Measurements from ENCODE around the gene CENPM.

Gene CENPM

GRCh38 chr22:41922328-41922727 is 24.6 kb downstream of the CENPM start:
- H3K4me3 ChIP-seq (ENCODE audit: low read length, poor library complexity, severe bottlenecking) = no peak overlapping the region
- no peak for TF ChIP-seq EZH2phosphoT487 (IDR thresholded peaks at IDR 0.05; ENCODE audit: borderline replicate concordance)
- TF ChIP-seq, protein P1, sequence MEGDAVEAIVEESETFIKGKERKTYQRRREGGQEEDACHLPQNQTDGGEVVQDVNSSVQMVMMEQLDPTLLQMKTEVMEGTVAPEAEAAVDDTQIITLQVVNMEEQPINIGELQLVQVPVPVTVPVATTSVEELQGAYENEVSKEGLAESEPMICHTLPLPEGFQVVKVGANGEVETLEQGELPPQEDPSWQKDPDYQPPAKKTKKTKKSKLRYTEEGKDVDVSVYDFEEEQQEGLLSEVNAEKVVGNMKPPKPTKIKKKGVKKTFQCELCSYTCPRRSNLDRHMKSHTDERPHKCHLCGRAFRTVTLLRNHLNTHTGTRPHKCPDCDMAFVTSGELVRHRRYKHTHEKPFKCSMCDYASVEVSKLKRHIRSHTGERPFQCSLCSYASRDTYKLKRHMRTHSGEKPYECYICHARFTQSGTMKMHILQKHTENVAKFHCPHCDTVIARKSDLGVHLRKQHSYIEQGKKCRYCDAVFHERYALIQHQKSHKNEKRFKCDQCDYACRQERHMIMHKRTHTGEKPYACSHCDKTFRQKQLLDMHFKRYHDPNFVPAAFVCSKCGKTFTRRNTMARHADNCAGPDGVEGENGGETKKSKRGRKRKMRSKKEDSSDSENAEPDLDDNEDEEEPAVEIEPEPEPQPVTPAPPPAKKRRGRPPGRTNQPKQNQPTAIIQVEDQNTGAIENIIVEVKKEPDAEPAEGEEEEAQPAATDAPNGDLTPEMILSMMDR (conservative IDR thresholded peaks at IDR 0.05; ENCODE audit: low read length) = no peak
- no peaks in the 10 kb centered on the region for H4K20me1 ChIP-seq (ENCODE audit: insufficient read depth, low read length, poor library complexity, severe bottlenecking)
- no peaks in the 10 kb centered on the region for H3K36me3 ChIP-seq (ENCODE audit: insufficient read depth, low read length)
- no peaks in the 10 kb centered on the region for H3K79me2 ChIP-seq (ENCODE audit: insufficient read depth, low read length)
- no peaks in the 10 kb centered on the region for H3K9me3 ChIP-seq (ENCODE audit: insufficient read depth, low read depth, low read length)
- no peaks in the 10 kb centered on the region for H3K27me3 ChIP-seq (ENCODE audit: insufficient read depth, low read length, poor library complexity, severe bottlenecking)
- no peak overlapping the region for H3K4me2 ChIP-seq (ENCODE audit: low read depth, low read length, poor library complexity, severe bottlenecking)
- H3K9ac ChIP-seq (ENCODE audit: low read depth, low read length, poor library complexity, severe bottlenecking) = no peak overlapping the region
- peaks cover 12% of the 10 kb centered on the region for H3K4me1 ChIP-seq (ENCODE audit: insufficient read depth, low read length, poor library complexity, severe bottlenecking)
- H3K9me2 ChIP-seq (replicated peaks; ENCODE audit: low read depth, low read length) = no peaks in the 10 kb centered on the region
- no peaks in the 10 kb centered on the region for H3F3A ChIP-seq (ENCODE audit: low read depth)
- H2AFZ ChIP-seq (ENCODE audit: low read length) = no peak overlapping the region

DNA sequence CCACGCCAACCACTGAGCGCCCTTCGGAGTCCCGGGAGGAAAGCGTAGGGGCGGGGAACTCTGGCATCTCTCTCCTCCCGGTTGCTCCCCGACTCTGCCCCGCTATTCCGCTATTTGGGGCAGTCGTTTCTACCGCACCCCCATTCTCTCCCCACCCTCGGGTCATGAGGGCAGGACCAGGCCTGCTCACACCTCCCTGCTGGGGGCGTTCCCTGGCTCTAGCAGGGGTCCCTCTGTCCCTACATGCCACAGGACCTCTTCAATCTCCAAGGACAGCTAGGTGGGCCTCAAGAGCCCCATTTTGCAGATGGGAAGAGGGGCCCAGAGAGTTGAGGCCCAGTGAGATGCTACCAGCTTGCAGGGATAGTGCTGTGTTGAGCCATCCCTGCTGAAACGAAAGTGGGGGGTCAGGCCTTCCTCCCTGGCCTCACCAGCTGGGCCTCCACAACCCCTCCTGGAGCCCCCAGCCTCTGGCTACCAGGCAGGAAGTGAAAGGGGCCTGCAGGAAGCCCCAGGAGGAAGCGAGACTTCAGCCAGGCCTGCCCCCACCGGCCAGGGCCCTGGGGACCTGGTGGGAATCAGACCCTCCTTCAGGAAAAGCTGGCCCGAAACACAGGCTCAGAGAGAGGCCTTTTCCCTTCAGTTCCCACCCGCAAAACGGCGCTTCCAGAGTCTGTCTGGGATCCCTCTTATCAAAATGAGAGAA is 26.5 kb downstream of the CENPM start:
- Histone ChIP-seq H3K9me3 (ENCODE audit: insufficient read depth, low read depth, low read length) (no peaks in the 10 kb centered on the region), H3K36me3 (ENCODE audit: insufficient read depth, low read length) (no peaks in the 10 kb centered on the region), H3K4me2 (ENCODE audit: low read depth, low read length, poor library complexity, severe bottlenecking) (no peak overlapping the region), H3K4me3 (ENCODE audit: low read length, poor library complexity, severe bottlenecking) (no peak overlapping the region), H3K79me2 (ENCODE audit: insufficient read depth, low read length) (no peaks in the 10 kb centered on the region), H3K9ac (ENCODE audit: low read depth, low read length, poor library complexity, severe bottlenecking) (no peak overlapping the region), H3K9me2 (replicated peaks; ENCODE audit: low read depth, low read length) (no peaks in the 10 kb centered on the region), H3K27me3 (ENCODE audit: insufficient read depth, low read length, poor library complexity, severe bottlenecking) (no peaks in the 10 kb centered on the region), H3F3A (ENCODE audit: low read depth) (no peaks in the 10 kb centered on the region), H2AFZ (ENCODE audit: low read length) (no peak overlapping the region), H3K4me1 (ENCODE audit: insufficient read depth, low read length, poor library complexity, severe bottlenecking) (peaks cover 12% of the 10 kb centered on the region), H4K20me1 (ENCODE audit: insufficient read depth, low read length, poor library complexity, severe bottlenecking) (no peaks in the 10 kb centered on the region)
- TF ChIP-seq, protein P1 (conservative IDR thresholded peaks at IDR 0.05; ENCODE audit: low read length) = no peak
- TF ChIP-seq EZH2phosphoT487 (IDR thresholded peaks at IDR 0.05; ENCODE audit: borderline replicate concordance) = no peak

GRCh38 chr22:41919357-41920224 is 27.4 kb downstream of the CENPM start:
- Histone ChIP-seq H3K9ac (ENCODE audit: low read depth, low read length, poor library complexity, severe bottlenecking) (no peak overlapping the region), H3K4me2 (ENCODE audit: low read depth, low read length, poor library complexity, severe bottlenecking) (no peak overlapping the region), H4K20me1 (ENCODE audit: insufficient read depth, low read length, poor library complexity, severe bottlenecking) (no peaks in the 10 kb centered on the region), H2AFZ (ENCODE audit: low read length) (no peak overlapping the region), H3K4me1 (ENCODE audit: insufficient read depth, low read length, poor library complexity, severe bottlenecking) (peaks cover 12% of the 10 kb centered on the region), H3K9me2 (replicated peaks; ENCODE audit: low read depth, low read length) (no peaks in the 10 kb centered on the region), H3K36me3 (ENCODE audit: insufficient read depth, low read length) (no peaks in the 10 kb centered on the region), H3K4me3 (ENCODE audit: low read length, poor library complexity, severe bottlenecking) (no peak overlapping the region), H3K79me2 (ENCODE audit: insufficient read depth, low read length) (no peaks in the 10 kb centered on the region), H3K27me3 (ENCODE audit: insufficient read depth, low read length, poor library complexity, severe bottlenecking) (no peaks in the 10 kb centered on the region), H3K9me3 (ENCODE audit: insufficient read depth, low read depth, low read length) (no peaks in the 10 kb centered on the region), H3F3A (ENCODE audit: low read depth) (no peaks in the 10 kb centered on the region)
- TF ChIP-seq EZH2phosphoT487 (IDR thresholded peaks at IDR 0.05; ENCODE audit: borderline replicate concordance) = no peak
- TF ChIP-seq, protein P1 (conservative IDR thresholded peaks at IDR 0.05; ENCODE audit: low read length) = no peak
